Airway epithelial cell (primary cell): ENCODE data around the gene NXT1. TPM values are rescaled to one million over a fixed set of nuclear protein-coding genes. Genes with fewer than 3 reads are reported as not detected.

ENCODE experiments used
- total RNA-seq: library from RNA; depleted of rRNA; stranded (reverse); fragments of >200 nt; gene quantifications from 2 replicates; pipeline ENCODE4 v1.2.3, GENCODE V29; 2015

The NXT1 gene
- 43.1 and 44.8 TPM in 2 replicates for total RNA-seq

DNA sequence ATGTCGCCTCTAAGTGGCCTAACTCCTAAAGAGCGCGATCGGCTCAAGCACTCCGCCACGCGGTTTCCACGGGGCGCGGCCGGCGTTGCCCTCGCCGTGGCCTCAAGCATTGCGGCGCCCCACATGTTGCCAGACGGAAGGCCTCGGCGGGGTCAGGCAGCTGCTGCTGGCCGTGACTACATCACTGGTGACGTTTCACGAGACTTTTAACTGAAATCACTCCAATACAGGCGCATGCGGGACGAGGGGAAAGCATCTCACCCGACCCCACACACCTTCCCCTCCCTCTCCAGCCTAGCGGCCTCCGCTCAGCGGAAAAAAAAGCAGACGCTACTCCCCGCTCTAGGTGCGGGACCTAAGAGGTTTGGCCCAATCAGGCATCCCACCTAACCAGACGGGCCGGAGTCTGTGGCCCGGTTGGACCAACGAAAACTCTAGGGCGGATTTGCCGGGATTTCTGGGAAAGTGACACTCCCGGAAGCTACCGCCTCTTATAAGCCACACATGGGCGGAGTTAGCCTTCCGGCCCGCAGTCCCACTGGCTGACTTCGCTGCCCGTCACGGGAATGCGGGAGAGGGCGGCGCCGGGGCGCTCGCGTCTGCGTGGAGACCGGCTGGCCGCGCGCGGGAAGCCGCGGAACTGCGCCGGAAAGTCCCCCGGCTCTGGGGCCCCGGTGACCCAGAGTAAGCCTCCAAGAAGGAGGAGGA is at the start of gene NXT1:
NXT1 (plus strand) TSS at position 596 of the 708 bp plus-strand sequence. CDS start 3,251 bp downstream, outside the sequence.

GRCh38 chr20:23361476-23362391 is 11.1 kb downstream of the NXT1 start, which contains the start of gene GZF1:
Gene GZF1 (plus strand): TSS chr20:23362182. CDS start chr20:23364384, 2,202 bp downstream.

Other genes starting within 250 kb of the NXT1 start
- 8.0 and 13.0 TPM in 2 replicates for gene GZF1, start 11.4 kb downstream of the NXT1 start, total RNA-seq
- 2.9 and 4.9 TPM in 2 replicates for gene NAPB, start 70.7 kb downstream of the NXT1 start, total RNA-seq
- not detected in 2 replicates for gene CSTL1, start 88.9 kb downstream of the NXT1 start, total RNA-seq
- gene CST11, start 102.1 kb downstream of the NXT1 start, total RNA-seq = not detected in 2 replicates
- gene CST8, start 140.3 kb downstream of the NXT1 start, total RNA-seq = not detected in 2 replicates
- not detected in 2 replicates for gene CST9L, start 217.7 kb downstream of the NXT1 start, total RNA-seq